Hepatocyte (in vitro differentiated cells): ENCODE measurements around the gene TSPAN9.

Experiments
- CTCF ChIP-seq: fragments of 200-600 bp; sonication (generic); IDR thresholded peaks from 2 replicates; pipeline ENCODE4 v1.5.1; 2016; ENCODE audit warnings: antibody characterized with exemption, mild to moderate bottlenecking; ENCODE audit not compliant: poor library complexity
- EZH2 ChIP-seq: fragments of 200-600 bp; sonication (generic); IDR thresholded peaks from 2 replicates; pipeline ENCODE4 v1.6.1; 2016; ENCODE audit warnings: antibody characterized with exemption, mild to moderate bottlenecking, borderline replicate concordance

DNA sequence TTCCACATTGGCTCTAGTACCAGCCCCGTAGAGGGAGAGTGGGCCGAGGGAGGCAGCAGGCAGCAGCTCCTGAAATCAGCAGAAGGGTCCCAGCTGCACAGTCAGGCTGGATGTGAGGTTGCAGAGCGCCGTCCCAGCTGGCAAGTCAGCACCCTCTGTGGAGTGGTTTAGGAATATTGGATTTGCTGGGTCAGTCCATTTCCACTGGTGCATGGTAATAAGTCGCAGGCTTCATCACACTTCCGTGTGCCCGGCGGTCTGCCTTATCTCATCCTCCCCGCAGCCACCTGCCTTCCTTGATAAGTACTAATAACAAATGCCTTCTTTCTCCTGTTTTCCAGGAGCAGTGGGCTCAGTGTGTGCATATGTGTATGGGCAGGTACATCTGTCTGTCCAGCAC, 112.9 kb downstream of the TSPAN9 start:
- no peak for TF ChIP-seq CTCF
- TF ChIP-seq EZH2, result no peak
